Measurements from ENCODE around the gene XG. TPM values are rescaled to one million over a fixed set of nuclear protein-coding genes. Genes with fewer than 3 reads are reported as not detected.
"Not testable (repeated sequence)": the region's sequence is repeated elsewhere in the genome, so short reads cannot be mapped to it uniquely, and the experiment has no call there.

XG gene
- total RNA-seq, 4 donors from 2014 or later = 0.41 TPM; not detected in 3

DNA sequence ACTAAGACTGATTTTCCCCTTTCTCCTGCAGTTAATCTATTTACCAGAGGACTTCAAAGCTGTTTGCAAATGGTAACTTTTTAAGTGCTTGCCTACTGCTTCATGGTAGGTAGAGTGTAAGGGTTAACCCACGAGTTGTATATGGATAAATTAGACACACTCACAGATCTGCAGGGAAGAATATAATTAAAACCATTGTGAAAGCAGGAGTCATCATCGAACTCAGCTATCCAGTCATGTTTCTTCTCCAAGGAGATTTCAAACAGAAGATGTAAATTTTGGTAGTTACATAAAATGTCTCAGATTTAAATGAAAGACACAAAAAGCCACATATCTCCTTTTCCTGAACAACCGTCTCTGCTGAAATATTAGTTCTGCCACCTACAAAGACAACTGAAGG lies 549 bp upstream of the XG start:
- intact Hi-C loops (cut with DNase I; ENCODE audit: low total_unique reads) = no loop called here
- Histone ChIP-seq H3K36me3 (no peaks in the 10 kb centered on the region), H3K4me1 (no peaks in the 10 kb centered on the region), H3K9me3 (no peaks in the 10 kb centered on the region), H3K27ac (no peak overlapping the region), H3K27me3 (no peaks in the 10 kb centered on the region), H3K4me3 (no peak overlapping the region)
- TF ChIP-seq, protein P1, sequence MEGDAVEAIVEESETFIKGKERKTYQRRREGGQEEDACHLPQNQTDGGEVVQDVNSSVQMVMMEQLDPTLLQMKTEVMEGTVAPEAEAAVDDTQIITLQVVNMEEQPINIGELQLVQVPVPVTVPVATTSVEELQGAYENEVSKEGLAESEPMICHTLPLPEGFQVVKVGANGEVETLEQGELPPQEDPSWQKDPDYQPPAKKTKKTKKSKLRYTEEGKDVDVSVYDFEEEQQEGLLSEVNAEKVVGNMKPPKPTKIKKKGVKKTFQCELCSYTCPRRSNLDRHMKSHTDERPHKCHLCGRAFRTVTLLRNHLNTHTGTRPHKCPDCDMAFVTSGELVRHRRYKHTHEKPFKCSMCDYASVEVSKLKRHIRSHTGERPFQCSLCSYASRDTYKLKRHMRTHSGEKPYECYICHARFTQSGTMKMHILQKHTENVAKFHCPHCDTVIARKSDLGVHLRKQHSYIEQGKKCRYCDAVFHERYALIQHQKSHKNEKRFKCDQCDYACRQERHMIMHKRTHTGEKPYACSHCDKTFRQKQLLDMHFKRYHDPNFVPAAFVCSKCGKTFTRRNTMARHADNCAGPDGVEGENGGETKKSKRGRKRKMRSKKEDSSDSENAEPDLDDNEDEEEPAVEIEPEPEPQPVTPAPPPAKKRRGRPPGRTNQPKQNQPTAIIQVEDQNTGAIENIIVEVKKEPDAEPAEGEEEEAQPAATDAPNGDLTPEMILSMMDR (IDR thresholded peaks at IDR 0.05) = no peak
- TF ChIP-seq POLR2A (IDR thresholded peaks at IDR 0.05) (no peak), POLR2AphosphoS5 (IDR thresholded peaks at IDR 0.05) (no peak), EP300 (IDR thresholded peaks at IDR 0.05; ENCODE audit: low read depth) (no peak)
- 54 to 78% methylated on average over 3 of the region's 3 CpGs for WGBS, 2 donors (ENCODE audit: low coverage in 1 of 2)
- DNase-seq = no peak
- in situ Hi-C loops (cut with MboI; ENCODE audit: low pct_ligation_motif_present in 1 of 4, low pct_unique_long_range_greater_than_20kb in 1 of 4, low sequenced_read_pairs in 3 of 4) = no loop called here

DNA sequence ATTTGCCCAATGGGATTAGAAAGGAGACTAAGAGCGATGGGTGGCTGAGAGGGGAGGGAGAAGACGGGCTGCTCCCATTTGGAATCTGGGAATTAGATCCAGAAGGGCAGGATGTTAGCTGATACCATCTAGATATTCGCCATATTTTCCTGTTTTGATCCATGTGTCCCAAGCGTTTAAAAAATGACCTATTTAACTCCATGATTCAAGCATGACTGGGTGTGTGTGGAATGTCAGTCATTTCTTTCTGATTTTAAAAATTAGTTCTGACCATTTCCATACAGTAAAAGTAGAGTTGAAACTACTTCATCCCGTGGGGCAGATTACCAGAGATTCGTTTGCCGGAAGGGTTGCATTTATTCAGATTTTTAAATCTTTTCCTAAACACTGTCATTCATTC lies 601 bp downstream of the XG start:
- WGBS, 2 donors (ENCODE audit: low coverage in 1 of 2) = 80 to 89% methylated on average over 6 to 7 of the region's 7 CpGs
- H3K27ac ChIP-seq; H3K4me3 ChIP-seq; intact Hi-C loops (cut with DNase I; ENCODE audit: low total_unique reads); DNase-seq; H3K36me3 ChIP-seq; in situ Hi-C loops (cut with MboI; ENCODE audit: low pct_ligation_motif_present in 1 of 4, low pct_unique_long_range_greater_than_20kb in 1 of 4, low sequenced_read_pairs in 3 of 4); H3K4me1 ChIP-seq; H3K27me3 ChIP-seq; H3K9me3 ChIP-seq: not testable (repeated sequence)

DNA sequence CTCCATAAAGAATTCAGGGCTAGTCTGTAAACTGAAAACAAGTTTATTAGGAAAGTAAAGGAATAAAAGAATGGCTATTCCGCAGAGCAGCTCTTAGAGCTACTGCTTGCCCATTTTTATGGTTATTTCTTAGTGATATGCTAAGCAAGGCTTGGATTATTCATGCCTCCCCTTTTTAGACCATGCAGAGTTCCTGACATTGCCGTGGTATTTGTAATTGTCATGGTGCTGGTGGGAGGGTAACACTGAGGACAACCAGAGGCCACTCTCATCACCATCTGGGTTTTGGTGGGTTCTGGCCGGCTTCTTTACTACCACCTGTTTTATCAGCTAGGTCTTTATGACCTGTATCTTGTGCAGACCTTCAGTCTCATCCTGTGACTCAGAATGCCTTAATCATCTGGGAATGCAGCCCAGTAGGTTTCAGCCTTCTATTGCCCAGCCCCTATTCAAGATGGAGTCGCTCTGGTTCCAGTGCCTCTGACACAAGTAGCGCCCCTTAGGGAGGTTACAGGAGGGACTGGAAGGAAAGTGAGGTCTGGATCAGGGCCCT lies 3.4 kb downstream of the XG start:
- H3K27ac ChIP-seq; H3K36me3 ChIP-seq; H3K27me3 ChIP-seq; H3K4me3 ChIP-seq; H3K4me1 ChIP-seq; intact Hi-C loops (cut with DNase I; ENCODE audit: low total_unique reads); DNase-seq; in situ Hi-C loops (cut with MboI; ENCODE audit: low pct_ligation_motif_present in 1 of 4, low pct_unique_long_range_greater_than_20kb in 1 of 4, low sequenced_read_pairs in 3 of 4); H3K9me3 ChIP-seq: not testable (repeated sequence)
- WGBS, 2 donors (ENCODE audit: low coverage in 1 of 2) = 69 to 72% methylated on average over 2 to 5 of the region's 5 CpGs

DNA sequence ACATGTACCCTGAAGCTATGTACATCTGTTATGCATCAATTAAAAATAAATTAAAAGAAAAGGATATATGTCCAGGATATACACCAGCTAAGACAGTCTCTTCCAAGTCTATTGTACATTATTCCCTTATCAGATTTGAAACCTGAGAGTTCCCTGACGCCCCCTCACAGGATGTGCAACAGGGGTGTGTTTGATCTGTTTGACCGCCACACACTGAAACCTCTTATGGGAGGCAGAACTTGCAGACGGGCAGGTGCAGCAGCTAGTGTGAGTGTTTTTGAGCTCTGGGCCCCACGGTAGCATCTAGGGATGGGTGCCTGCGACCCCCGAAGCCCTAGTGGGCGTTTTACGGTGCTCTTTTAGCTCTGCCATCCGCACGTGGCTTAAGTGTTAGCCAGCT lies 4.7 kb downstream of the XG start:
- Histone ChIP-seq H3K27me3 (no peaks in the 10 kb centered on the region), H3K27ac (no peak overlapping the region), H3K4me1 (no peaks in the 10 kb centered on the region), H3K9me3 (no peaks in the 10 kb centered on the region), H3K36me3 (no peaks in the 10 kb centered on the region), H3K4me3 (no peak overlapping the region)
- intact Hi-C loops (cut with DNase I; ENCODE audit: low total_unique reads) (no loop called here), in situ Hi-C loops (cut with MboI; ENCODE audit: low pct_ligation_motif_present in 1 of 4, low pct_unique_long_range_greater_than_20kb in 1 of 4, low sequenced_read_pairs in 3 of 4) (no loop called here)
- no peak for TF ChIP-seq POLR2A (IDR thresholded peaks at IDR 0.05)
- TF ChIP-seq, protein P1 (IDR thresholded peaks at IDR 0.05) = no peak
- no peak for TF ChIP-seq EP300 (IDR thresholded peaks at IDR 0.05; ENCODE audit: low read depth)
- TF ChIP-seq POLR2AphosphoS5 (IDR thresholded peaks at IDR 0.05) = no peak
- 40 to 71% methylated on average over 1 to 10 of the region's 10 CpGs for WGBS, 2 donors (ENCODE audit: low coverage in 1 of 2)
- DNase-seq = no peak

DNA sequence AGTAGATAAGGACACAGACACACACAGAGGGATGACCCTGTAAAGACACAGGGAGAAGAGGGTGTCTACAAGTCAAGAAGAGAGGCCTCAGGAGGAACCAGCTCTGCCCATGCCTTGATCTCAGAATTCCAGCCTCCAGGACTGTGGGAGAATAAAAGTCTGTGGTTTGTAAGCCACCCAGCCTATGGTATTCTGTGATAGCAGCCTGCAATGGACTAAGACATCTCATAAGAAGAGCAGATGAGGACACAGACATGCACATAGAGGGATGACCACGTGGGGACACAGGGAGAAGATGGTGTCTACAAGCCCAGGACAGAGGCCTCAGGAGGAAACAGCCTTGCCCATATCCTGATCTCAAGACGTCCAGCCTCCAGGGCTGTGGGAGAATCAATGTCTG lies 9.4 kb downstream of the XG start:
- TF ChIP-seq POLR2AphosphoS5 (IDR thresholded peaks at IDR 0.05) (no peak), EP300 (IDR thresholded peaks at IDR 0.05; ENCODE audit: low read depth) (no peak), POLR2A (IDR thresholded peaks at IDR 0.05) (no peak)
- TF ChIP-seq, protein P1 (IDR thresholded peaks at IDR 0.05) = no peak
- Histone ChIP-seq H3K27me3 (no peaks in the 10 kb centered on the region), H3K4me3 (no peak overlapping the region), H3K36me3 (no peaks in the 10 kb centered on the region), H3K9me3 (no peaks in the 10 kb centered on the region), H3K27ac (no peak overlapping the region), H3K4me1 (no peaks in the 10 kb centered on the region)
- WGBS, 2 donors (ENCODE audit: low coverage in 1 of 2) = 50 to 81% methylated on average over 1 to 2 of the region's 2 CpGs
- DNase-seq = no peak
- in situ Hi-C loops (cut with MboI; ENCODE audit: low pct_ligation_motif_present in 1 of 4, low pct_unique_long_range_greater_than_20kb in 1 of 4, low sequenced_read_pairs in 3 of 4) = no loop called here
- intact Hi-C loops (cut with DNase I; ENCODE audit: low total_unique reads) = no loop called here

DNA sequence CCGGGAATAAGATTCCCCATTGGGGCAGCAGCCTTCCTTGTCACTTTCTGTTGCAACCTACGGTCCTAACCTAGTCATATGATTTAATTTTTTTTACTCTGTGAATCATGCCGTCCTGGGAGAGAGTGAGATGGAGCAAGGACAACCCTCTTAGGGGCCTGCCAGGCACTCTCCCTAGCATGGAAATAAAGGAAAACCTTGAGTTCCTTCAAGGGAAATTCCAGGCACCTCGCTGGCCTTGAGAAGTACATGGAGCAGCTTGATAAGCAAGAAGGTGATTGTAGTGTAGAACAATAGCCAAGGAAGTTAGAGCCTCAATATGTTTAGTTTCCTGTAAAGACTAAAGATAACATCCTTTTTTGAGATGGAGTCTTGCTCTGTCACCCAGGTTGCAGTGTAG lies 10.8 kb downstream of the XG start:
- DNase-seq; H3K4me1 ChIP-seq; intact Hi-C loops (cut with DNase I; ENCODE audit: low total_unique reads); H3K36me3 ChIP-seq; H3K4me3 ChIP-seq; H3K9me3 ChIP-seq; in situ Hi-C loops (cut with MboI; ENCODE audit: low pct_ligation_motif_present in 1 of 4, low pct_unique_long_range_greater_than_20kb in 1 of 4, low sequenced_read_pairs in 3 of 4); H3K27me3 ChIP-seq; H3K27ac ChIP-seq: not testable (repeated sequence)
- WGBS, 2 donors (ENCODE audit: low coverage in 1 of 2) = 82% methylated on average over 4 of the region's 4 CpGs; no CpG with 5 or more reads in 1 of the 2 donors

DNA sequence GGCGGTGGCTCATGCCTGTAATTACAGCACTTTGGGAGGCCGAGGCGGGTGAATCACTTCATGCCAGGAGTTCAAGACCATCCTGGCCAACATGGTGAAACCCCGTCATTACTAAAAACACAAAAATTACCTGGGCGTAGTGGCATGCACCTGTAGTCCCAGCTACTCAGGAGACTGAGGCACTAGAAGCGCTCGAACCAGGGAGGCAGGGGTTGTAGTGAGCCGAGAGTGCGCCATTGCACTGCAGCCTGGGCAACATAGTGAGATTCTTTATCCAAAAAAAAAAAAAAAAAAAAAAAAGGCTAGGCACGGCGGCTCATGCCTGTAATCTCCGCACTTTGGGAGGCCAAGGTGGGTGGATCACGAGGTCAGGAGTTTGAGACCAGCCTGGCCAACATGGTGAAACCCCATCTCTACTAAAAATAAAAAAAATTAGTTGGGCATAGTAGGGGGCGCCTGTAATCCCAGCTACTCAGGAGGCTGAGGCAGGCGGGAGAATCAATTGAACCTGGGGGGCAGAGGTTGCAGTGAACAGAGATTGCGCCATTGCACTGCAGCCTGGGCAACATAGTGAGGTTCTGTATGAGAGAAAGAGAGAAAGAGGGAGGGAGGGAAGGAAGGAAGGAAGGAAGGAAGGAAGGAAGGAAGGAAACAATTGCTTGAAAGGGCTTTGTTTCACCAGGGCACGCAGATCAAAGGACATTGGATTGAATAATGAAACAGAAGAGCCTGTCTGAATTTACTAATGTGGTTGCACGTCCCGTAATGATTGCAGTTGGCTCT lies 13.1 kb downstream of the XG start:
- intact Hi-C loops (cut with DNase I; ENCODE audit: low total_unique reads) = not testable (repeated sequence)

More for the DNA sequence above, 13.1 kb downstream of the XG start:
- H3K4me1 ChIP-seq; H3K36me3 ChIP-seq; H3K27me3 ChIP-seq; DNase-seq; H3K4me3 ChIP-seq; H3K9me3 ChIP-seq; H3K27ac ChIP-seq; in situ Hi-C loops (cut with MboI; ENCODE audit: low pct_ligation_motif_present in 1 of 4, low pct_unique_long_range_greater_than_20kb in 1 of 4, low sequenced_read_pairs in 3 of 4): not testable (repeated sequence)
- WGBS, 2 donors (ENCODE audit: low coverage in 1 of 2) = 76 to 82% methylated on average over 12 to 19 of the region's 19 CpGs

Data from transverse colon (tissue), 4 donors.